DMS153 treated with DMSO at 0.1 percent for 48 hours (cell line): ENCODE results near the gene UBAP1.
"Not testable (repeated sequence)": the region's sequence is repeated elsewhere in the genome, so short reads cannot be mapped to it uniquely, and the experiment has no call there.

ENCODE experiments used
- DNase-seq: peaks from one replicate; lab custom pipeline; 2025; ENCODE audit not compliant: unreplicated experiment; lab: John Stamatoyannopoulos, UW

Gene UBAP1

GRCh38 chr9:34256987-34257585 lies 78.2 kb downstream of the UBAP1 start:
- DNase-seq, result no peak

- DNase-seq, result no peak
Observed at GRCh38 chr9:34259315-34259714, 80.5 kb downstream of the UBAP1 start.

- DNase-seq, result no peak
Observed at GRCh38 chr9:34262971-34263370, 84.1 kb downstream of the UBAP1 start.

- DNase-seq, result no peak
Observed at GRCh38 chr9:34267660-34268059, 88.8 kb downstream of the UBAP1 start.

- no peak for DNase-seq
Observed at GRCh38 chr9:34271265-34272006, 92.6 kb downstream of the UBAP1 start.

- no peak for DNase-seq
Observed at GRCh38 chr9:34272101-34272541, 93.3 kb downstream of the UBAP1 start.

- not testable (repeated sequence) for DNase-seq
Observed at GRCh38 chr9:34273588-34273987, 94.7 kb downstream of the UBAP1 start.

GRCh38 chr9:34275811-34276210 lies 97.0 kb downstream of the UBAP1 start:
- DNase-seq, result no peak

GRCh38 chr9:34276772-34277171 lies 97.9 kb downstream of the UBAP1 start:
- no peak for DNase-seq

- DNase-seq, result peak; percentile 19
Observed at GRCh38 chr9:34279411-34279810, 100.6 kb downstream of the UBAP1 start.

GRCh38 chr9:34282096-34282495 lies 103.3 kb downstream of the UBAP1 start:
- DNase-seq, result no peak

- no peak for DNase-seq
Observed at GRCh38 chr9:34289159-34289558, 110.3 kb downstream of the UBAP1 start.

GRCh38 chr9:34291023-34291422 lies 112.2 kb downstream of the UBAP1 start:
- DNase-seq, result no peak

- DNase-seq, result no peak
Observed at GRCh38 chr9:34291423-34291822, 112.6 kb downstream of the UBAP1 start.

GRCh38 chr9:34292552-34292951 lies 113.7 kb downstream of the UBAP1 start:
- no peak for DNase-seq

GRCh38 chr9:34301064-34301463 lies 122.2 kb downstream of the UBAP1 start:
- DNase-seq, result not testable (repeated sequence)
